Astrocyte (in vitro differentiated cells and primary cell): ENCODE results near the gene G2E3. TPM values are rescaled to one million over a fixed set of nuclear protein-coding genes. Genes with fewer than 3 reads are reported as not detected.

ENCODE experiments used
- DNase-seq: peaks from one replicate; pipeline ENCODE4 v3.0.0-alpha.2; 2010; ENCODE audit warnings: low read depth
- FAIRE-seq: peaks from 2 replicates; lab custom pipeline; 2011; peaks lifted over from hg19 to GRCh38; lab: Jason Lieb, UNC
- H2AFZ ChIP-seq: 2 replicates; pipeline ENCODE4 v1.6.0; 2012; ENCODE audit warnings: low read depth, low read length, inconsistent platforms
- H3K27ac ChIP-seq: 2 replicates; pipeline ENCODE4 v1.5.1; 2011; ENCODE audit warnings: low read depth, low read length, inconsistent platforms
- H3K27me3 ChIP-seq: 2 replicates; pipeline ENCODE4 v1.6.0; 2011; ENCODE audit warnings: low read length, inconsistent platforms; ENCODE audit not compliant: insufficient read depth
- H3K36me3 ChIP-seq: 2 replicates; pipeline ENCODE4 v1.5.1; 2011; ENCODE audit warnings: low read length, inconsistent platforms; ENCODE audit not compliant: insufficient read depth
- H3K4me1 ChIP-seq: 2 replicates; pipeline ENCODE4 v1.5.1; 2011; ENCODE audit warnings: low read length, inconsistent platforms; ENCODE audit not compliant: insufficient read depth
- H3K4me2 ChIP-seq: 2 replicates; pipeline ENCODE4 v1.6.0; 2012; ENCODE audit warnings: low read length, inconsistent platforms
- H3K4me3 ChIP-seq: 2 replicates; pipeline ENCODE4 v1.5.1; 2011; ENCODE audit warnings: low read depth, mild to moderate bottlenecking, low read length, inconsistent platforms; ENCODE audit not compliant: insufficient read depth
- H3K79me2 ChIP-seq: 2 replicates; pipeline ENCODE4 v1.6.0; 2012; ENCODE audit warnings: mild to moderate bottlenecking, low read length, inconsistent platforms; ENCODE audit not compliant: insufficient read depth
- H3K9ac ChIP-seq: 2 replicates; pipeline ENCODE4 v1.6.0; 2012; ENCODE audit warnings: mild to moderate bottlenecking, low read length, inconsistent platforms
- H3K9me3 ChIP-seq: 2 replicates; pipeline ENCODE4 v1.5.1; 2012; ENCODE audit warnings: low read depth, mild to moderate bottlenecking, low read length, inconsistent platforms; ENCODE audit not compliant: insufficient read depth
- H4K20me1 ChIP-seq: 2 replicates; pipeline ENCODE4 v1.6.0; 2012; ENCODE audit warnings: low read length, inconsistent platforms; ENCODE audit not compliant: insufficient read depth
- H3K27ac Mint-ChIP-seq: one replicate; pipeline ENCODE4 v1.8.0; 2021; ENCODE audit warnings: mild to moderate bottlenecking, mixed read lengths; ENCODE audit not compliant: unreplicated experiment
- H3K27me3 Mint-ChIP-seq: one replicate; pipeline ENCODE4 v1.8.0; 2021; ENCODE audit warnings: low read depth, mixed read lengths; ENCODE audit not compliant: unreplicated experiment
- H3K36me3 Mint-ChIP-seq: one replicate; pipeline ENCODE4 v1.8.0; 2021; ENCODE audit warnings: low read depth, mixed read lengths; ENCODE audit not compliant: unreplicated experiment
- H3K4me1 Mint-ChIP-seq: one replicate; pipeline ENCODE4 v1.8.0; 2021; ENCODE audit warnings: low read depth, mixed read lengths; ENCODE audit not compliant: unreplicated experiment
- H3K4me3 Mint-ChIP-seq: one replicate; pipeline ENCODE4 v1.8.0; 2021; ENCODE audit warnings: mild to moderate bottlenecking, moderate library complexity, mixed read lengths; ENCODE audit not compliant: unreplicated experiment
- H3K9me3 Mint-ChIP-seq: one replicate; pipeline ENCODE4 v1.8.0; 2021; ENCODE audit warnings: mild to moderate bottlenecking, mixed read lengths; ENCODE audit not compliant: unreplicated experiment
- EZH2 ChIP-seq: IDR thresholded peaks from 2 replicates; pipeline ENCODE4 v1.6.1; 2012; ENCODE audit warnings: mild to moderate bottlenecking, low read length, inconsistent platforms; ENCODE audit not compliant: insufficient read depth
- total RNA-seq: library from RNA; stranded (reverse); gene quantifications from 2 replicates; pipeline ENCODE4 v1.2.1, GENCODE V29; 2021
- TF ChIP-seq, protein P1 (sequence below): IDR thresholded peaks from 2 replicates; pipeline ENCODE4 v1.5.1; 2011; ENCODE audit warnings: low read depth, mild to moderate bottlenecking, inconsistent platforms, low read length, moderate library complexity; ENCODE audit not compliant: insufficient read depth

The G2E3 gene
- total RNA-seq, 1 donor from 2014 or later, result 22.4 TPM

DNA sequence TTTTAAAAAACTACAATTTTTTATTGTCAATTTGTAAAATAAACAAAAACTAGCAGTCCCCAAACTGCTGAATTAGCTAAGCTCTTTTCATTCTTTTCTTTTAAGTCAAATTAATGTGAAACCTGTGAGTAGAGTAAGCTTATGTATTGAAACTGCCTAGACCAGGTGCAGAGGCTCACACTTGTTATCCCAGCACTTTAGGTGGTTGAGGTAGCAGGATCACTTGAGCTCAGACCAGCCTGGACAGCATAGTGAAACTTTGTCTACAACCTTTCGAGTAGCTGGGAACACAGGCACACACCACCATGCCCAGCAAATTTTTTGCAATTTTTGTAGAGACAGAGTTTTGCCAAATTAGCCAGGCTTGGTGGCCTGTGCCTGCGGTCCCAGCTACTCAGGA is 89.5 kb downstream of the G2E3 start:
- H2AFZ ChIP-seq, result no peak overlapping the region
- FAIRE-seq (no peak), DNase-seq (no peak)
- no peaks in the 10 kb centered on the region for H3K27me3 Mint-ChIP-seq
- peaks cover 25% of the 10 kb centered on the region for H3K36me3 Mint-ChIP-seq
- no peaks in the 10 kb centered on the region for H3K4me1 ChIP-seq
- no peak overlapping the region for H3K4me2 ChIP-seq
- H4K20me1 ChIP-seq, result peaks cover 33% of the 10 kb centered on the region
- H3K4me3 ChIP-seq, result no peak overlapping the region
- peaks cover 30% of the 10 kb centered on the region for H3K36me3 ChIP-seq
- H3K79me2 ChIP-seq, result peaks cover 32% of the 10 kb centered on the region
- H3K4me1 Mint-ChIP-seq, result no peaks in the 10 kb centered on the region
- TF ChIP-seq, protein P1, sequence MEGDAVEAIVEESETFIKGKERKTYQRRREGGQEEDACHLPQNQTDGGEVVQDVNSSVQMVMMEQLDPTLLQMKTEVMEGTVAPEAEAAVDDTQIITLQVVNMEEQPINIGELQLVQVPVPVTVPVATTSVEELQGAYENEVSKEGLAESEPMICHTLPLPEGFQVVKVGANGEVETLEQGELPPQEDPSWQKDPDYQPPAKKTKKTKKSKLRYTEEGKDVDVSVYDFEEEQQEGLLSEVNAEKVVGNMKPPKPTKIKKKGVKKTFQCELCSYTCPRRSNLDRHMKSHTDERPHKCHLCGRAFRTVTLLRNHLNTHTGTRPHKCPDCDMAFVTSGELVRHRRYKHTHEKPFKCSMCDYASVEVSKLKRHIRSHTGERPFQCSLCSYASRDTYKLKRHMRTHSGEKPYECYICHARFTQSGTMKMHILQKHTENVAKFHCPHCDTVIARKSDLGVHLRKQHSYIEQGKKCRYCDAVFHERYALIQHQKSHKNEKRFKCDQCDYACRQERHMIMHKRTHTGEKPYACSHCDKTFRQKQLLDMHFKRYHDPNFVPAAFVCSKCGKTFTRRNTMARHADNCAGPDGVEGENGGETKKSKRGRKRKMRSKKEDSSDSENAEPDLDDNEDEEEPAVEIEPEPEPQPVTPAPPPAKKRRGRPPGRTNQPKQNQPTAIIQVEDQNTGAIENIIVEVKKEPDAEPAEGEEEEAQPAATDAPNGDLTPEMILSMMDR, result no peak
- TF ChIP-seq EZH2, result no peak
- no peak overlapping the region for H3K9ac ChIP-seq
- no peaks in the 10 kb centered on the region for H3K27me3 ChIP-seq
- no peak overlapping the region for H3K4me3 Mint-ChIP-seq
- H3K27ac ChIP-seq, result no peak overlapping the region
- H3K9me3 ChIP-seq, result no peaks in the 10 kb centered on the region
- H3K27ac Mint-ChIP-seq, result no peak overlapping the region
- peaks cover 7% of the 10 kb centered on the region for H3K9me3 Mint-ChIP-seq

GRCh38 chr14:30651937-30652336 is 93.0 kb downstream of the G2E3 start:
- Mint-ChIP-seq H3K4me1 (no peaks in the 10 kb centered on the region), H3K36me3 (peaks cover 4% of the 10 kb centered on the region), H3K9me3 (no peaks in the 10 kb centered on the region), H3K27ac (no peak overlapping the region), H3K27me3 (no peaks in the 10 kb centered on the region), H3K4me3 (no peak overlapping the region)
- no peaks in the 10 kb centered on the region for H3K9me3 ChIP-seq
- no peak for TF ChIP-seq EZH2
- TF ChIP-seq, protein P1, result no peak
- H2AFZ ChIP-seq, result no peak overlapping the region
- no peak for DNase-seq
- peaks cover 39% of the 10 kb centered on the region for H3K36me3 ChIP-seq
- H3K9ac ChIP-seq, result no peak overlapping the region
- no peaks in the 10 kb centered on the region for H3K4me1 ChIP-seq
- H4K20me1 ChIP-seq, result peaks cover 34% of the 10 kb centered on the region
- no peak for FAIRE-seq
- H3K27me3 ChIP-seq, result no peaks in the 10 kb centered on the region
- H3K4me3 ChIP-seq, result no peak overlapping the region
- H3K79me2 ChIP-seq, result peaks cover 3% of the 10 kb centered on the region
- no peak overlapping the region for H3K4me2 ChIP-seq
- no peak overlapping the region for H3K27ac ChIP-seq

DNA sequence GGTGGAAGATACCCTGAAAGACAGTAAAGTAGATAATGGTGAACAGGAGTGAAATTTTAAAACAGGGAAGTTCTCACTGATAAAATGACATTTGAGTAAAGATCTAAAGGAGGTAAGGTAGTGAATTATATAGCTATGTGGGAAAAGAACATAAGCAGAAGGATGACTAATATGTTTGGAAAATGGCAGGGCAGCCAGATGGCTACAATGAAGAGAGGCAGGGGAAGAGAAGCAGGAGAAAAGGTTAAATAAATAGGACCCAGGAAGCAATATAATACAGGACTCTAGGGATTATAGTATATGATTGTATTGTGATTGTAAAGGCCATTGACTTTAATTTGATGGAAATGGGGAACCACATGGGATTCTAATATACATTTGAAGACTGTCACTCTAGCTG is 96.2 kb downstream of the G2E3 start:
- Mint-ChIP-seq H3K4me3 (no peak overlapping the region), H3K27me3 (no peaks in the 10 kb centered on the region), H3K27ac (no peak overlapping the region), H3K36me3 (peaks cover 4% of the 10 kb centered on the region), H3K4me1 (no peaks in the 10 kb centered on the region), H3K9me3 (no peaks in the 10 kb centered on the region)
- no peak for FAIRE-seq
- H3K27me3 ChIP-seq, result no peaks in the 10 kb centered on the region
- TF ChIP-seq EZH2, result no peak
- TF ChIP-seq, protein P1, result no peak
- no peak overlapping the region for H3K4me2 ChIP-seq
- H3K9me3 ChIP-seq, result no peaks in the 10 kb centered on the region
- no peak overlapping the region for H3K4me3 ChIP-seq
- peaks cover 41% of the 10 kb centered on the region for H3K36me3 ChIP-seq
- H4K20me1 ChIP-seq, result peaks cover 35% of the 10 kb centered on the region
- DNase-seq, result no peak
- H3K27ac ChIP-seq, result no peak overlapping the region
- H3K79me2 ChIP-seq, result no peaks in the 10 kb centered on the region
- H3K9ac ChIP-seq, result no peak overlapping the region
- no peak overlapping the region for H2AFZ ChIP-seq
- H3K4me1 ChIP-seq, result no peaks in the 10 kb centered on the region
